Mucosa of gallbladder (tissue), 1 donor: ENCODE data around the gene ZNF142. TPM values are rescaled to one million over a fixed set of nuclear protein-coding genes. Genes with fewer than 3 reads are reported as not detected.
A peak's percentile ranks its signal among the peaks of the same experiment; 100 is the strongest.

Experiments
- DNase-seq: peaks from one replicate; pipeline ENCODE4 v3.0.0-alpha.2; 2020; ENCODE audit warnings: low spot score
- total RNA-seq: library from RNA; stranded (reverse); gene quantifications from one replicate; pipeline ENCODE4 v1.2.1, GENCODE V29; 2021
- donor health status: DM: no; HTN: no; CAD: no.

The ZNF142 gene
- total RNA-seq, 1 donor from 2014 or later = 32.8 TPM

DNA sequence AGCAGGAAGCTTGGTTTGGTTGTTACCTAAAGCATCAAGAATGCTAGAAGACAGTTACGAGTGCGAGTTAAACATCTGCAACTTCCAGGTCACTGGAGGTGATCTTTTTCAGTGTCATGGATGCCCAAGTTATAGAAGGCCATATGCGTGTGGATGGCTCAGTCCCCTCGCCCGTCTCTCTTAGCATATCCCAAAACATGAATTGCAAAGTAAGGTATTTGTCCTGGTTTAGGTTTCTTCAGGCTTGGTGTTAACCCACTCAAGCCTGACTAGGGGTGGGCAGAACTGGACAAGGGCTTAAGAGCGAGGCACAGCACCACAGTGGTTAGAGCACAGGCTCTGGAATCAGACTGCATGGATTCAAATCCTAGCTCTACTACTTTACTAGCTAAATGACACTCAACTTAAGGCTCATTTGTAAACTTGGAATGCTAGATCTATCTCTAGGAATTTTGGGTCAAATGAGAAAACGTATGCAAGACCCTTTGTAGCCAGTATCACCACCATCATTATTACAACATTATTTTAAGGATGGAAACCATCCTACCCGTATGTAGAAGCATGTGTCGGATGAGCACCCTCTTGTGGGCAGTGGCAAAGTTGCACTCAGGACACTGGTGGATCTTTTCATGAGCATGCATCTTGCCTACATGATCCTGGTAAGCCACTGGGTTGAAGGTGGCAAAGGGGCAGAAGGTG, 11.2 kb downstream of the ZNF142 start:
- peak; percentile 53 for DNase-seq

- DNase-seq = no peak
These were observed 14.3 kb downstream of the ZNF142 start for GRCh38 chr2:218645126-218645525.

- peak; percentile 36 for DNase-seq
These were observed 14.7 kb downstream of the ZNF142 start for GRCh38 chr2:218644721-218645120.

DNA sequence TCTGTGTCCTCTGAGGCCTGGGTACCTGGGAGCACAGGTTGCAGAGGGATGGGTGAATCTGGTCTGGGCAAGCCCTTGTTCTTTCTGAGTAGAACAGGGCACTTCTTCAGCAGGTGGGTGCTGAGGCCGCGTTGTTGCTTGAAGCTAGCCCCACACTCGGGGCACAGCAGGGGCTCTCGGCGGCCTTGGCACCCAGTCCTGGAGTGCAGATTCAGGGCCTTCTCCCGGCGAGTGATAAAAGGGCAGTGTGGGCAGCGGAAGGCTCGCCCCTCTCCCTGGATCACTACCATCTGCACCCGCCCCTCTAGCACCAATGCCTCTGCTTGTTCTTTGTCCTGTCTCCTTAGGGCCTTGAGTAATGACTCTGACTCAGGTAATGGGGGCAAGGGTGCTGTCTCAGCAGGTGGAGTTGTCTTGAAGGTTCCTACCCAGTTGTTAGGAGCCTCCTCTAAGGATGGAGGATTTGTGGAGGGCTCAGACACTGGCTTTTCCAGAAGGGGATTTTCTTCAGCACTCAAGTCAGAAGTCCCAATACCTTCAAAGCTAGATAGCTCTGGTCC, 15.6 kb downstream of the ZNF142 start:
- no peak for DNase-seq

DNA sequence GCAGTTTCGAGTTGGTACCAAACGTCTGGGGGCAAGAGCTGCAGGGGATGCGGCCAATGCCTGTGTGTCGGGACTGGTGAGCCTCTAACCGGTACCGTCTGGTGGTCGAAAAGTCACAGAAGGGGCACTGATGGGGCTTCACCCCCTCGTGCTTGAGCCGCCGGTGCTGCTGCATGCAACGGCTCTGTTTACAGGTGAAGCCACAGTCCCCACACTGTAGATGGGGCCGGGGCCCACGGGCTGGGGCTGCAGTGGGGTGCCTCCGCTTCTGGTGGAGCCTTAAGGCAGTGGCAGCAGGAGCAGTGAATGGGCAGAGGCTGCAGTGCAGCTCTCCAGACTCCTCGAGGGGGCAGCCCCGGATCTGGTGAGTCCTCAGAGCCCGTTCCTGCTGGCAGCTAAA, 16.6 kb downstream of the ZNF142 start:
- DNase-seq = no peak

DNA sequence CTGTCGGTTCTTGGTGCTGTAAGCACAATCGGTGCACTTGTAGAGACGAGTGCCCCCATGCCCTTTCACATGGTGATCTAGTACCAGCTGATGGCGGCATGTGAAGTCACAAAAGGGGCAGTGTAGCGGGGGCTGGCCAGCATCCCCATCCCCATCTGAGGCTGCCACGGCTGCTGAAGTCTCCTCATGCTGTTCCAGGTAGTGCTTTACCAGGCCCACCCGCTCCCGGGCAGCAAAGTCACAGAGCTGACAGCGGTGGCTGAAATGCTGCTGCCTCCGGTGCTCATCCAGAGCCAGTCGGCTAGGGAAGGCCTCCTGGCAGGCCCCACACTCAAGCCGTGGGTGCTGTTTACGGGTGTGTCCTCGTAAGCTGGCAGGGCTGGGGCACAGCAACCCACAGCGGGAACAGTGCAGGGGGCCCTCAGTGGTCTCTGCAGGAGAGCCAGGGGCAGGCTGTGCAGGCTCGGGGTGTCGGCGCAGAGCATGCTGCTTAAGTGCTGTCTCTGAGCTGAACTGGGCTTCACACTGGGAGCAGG, 17.2 kb downstream of the ZNF142 start:
- no peak for DNase-seq

- DNase-seq = no peak
These were observed 21.1 kb downstream of the ZNF142 start for GRCh38 chr2:218638372-218638771.

DNA sequence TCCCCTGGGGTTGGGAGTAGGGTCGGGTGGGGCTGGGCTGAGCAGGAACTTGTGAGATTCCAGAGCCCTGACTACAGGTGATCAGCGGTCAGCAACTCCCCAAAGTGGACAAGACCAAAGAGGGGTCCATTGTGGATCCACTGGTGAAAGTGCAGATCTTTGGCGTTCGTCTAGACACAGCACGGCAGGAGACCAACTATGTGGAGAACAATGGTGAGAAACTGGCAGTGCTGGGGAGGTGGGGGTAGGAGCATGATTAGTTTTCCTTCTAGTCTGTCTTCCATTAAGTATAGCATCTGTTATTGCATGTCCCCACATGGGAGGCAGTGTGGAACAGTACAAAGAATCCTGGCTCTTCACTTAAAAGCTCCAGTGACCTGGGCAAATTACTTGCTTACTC, 23.7 kb downstream of the ZNF142 start:
- DNase-seq = no peak

- no peak for DNase-seq
These were observed 27.6 kb downstream of the ZNF142 start for GRCh38 chr2:218631837-218632236.

- no peak for DNase-seq
These were observed 31.5 kb downstream of the ZNF142 start for GRCh38 chr2:218627939-218628338.

- DNase-seq = no peak
These were observed 33.1 kb downstream of the ZNF142 start for GRCh38 chr2:218626369-218626768.

DNA sequence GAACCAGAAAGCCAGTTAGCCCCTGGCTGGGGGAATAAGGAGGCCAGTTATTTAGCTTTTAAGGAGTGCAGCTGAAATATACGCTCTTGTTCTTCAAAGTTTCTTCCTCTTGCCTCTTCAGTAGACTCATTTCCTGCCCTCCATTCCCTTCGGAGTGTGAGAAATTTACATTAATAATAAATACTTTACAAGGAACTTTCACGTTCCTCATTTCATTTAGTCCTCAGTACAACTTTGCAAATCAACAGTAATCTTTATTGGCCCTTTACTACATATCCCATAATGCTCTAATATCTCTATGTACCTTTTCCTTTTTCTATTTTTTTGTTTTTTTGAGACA, 36.1 kb downstream of the ZNF142 start:
- no peak for DNase-seq

DNA sequence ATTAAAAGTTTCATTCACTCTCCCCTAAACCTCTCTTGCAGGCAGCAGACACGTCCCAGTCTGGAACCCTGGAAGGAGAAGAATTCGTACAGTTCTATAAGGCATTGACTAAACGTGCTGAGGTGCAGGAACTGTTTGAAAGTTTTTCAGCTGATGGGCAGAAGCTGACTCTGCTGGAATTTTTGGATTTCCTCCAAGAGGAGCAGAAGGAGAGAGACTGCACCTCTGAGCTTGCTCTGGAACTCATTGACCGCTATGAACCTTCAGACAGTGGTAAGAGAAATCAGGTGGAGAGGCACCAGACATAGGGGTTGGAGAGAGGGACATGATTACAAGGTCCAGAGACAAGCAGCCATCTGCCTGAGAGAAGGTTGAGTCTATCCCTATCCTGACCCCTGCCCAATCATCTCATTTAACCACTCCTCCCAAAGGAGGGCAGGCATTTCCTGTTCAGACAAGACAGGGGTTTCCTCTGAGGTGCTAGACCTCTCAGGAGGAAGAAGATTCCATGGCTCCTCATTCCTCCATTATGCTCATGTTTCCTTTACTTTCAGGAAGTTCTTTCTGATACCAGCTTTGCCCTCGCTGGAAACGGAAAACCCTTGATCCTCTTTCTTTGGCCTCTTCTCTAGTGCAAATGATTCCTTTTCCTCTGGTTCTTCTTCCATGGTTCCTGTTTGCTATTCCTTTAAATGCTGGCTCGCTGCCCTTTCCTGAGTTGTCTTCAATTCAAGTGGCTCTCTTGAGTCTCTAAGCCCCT, 36.6 kb downstream of the ZNF142 start:
- no peak for DNase-seq

DNA sequence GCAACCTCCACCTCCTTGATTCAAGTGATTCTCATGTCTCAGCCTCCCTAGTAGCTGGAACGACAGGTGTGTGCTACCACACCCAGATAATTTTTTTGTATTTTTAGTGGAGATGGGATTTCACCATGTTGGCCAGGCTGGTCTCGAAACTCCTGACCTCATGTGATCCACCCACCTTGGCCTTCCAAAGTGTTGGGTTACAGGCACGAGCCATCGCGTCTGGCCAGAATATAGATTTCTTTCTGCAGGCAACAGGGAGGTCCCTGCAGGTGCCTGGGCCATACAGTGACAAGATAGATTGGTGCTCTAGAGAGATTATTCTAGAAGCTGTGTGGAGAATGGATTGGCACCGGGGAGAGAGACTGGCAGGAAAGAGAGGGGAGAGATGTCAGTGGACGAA, 38.4 kb downstream of the ZNF142 start:
- DNase-seq = no peak

DNA sequence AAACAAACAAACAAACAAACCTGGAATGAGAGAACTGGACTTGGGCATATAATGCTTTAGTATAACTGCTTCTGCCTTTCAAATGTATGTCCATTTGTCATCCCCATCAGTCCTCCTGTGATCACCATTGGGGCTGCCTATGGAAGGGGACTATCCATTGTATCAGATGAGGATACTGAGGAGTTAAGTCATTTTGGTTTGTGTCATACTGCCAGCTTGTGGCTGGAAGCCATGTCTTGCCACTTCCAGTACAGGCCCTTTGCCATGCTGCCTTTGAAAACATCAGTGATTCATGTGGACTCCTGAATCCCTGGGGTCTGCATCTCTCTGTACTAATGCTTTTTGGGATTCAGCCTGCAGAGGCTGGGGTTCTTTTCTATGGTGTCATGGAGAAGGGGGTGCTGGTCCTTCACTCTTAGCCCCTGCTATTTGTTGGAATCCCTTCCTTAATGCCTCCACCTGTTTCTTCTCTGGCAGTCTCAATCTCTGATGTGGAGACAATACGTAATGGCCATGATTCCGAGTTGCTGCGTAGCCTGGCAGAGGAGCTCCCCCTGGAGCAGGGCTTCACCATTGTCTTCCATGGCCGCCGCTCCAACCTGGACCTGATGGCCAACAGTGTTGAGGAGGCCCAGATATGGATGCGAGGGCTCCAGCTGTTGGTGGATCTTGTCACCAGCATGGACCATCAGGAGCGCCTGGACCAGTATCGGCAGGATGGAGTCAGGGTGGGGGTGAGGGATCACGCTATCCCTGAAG, 41.1 kb downstream of the ZNF142 start:
- no peak for DNase-seq

GRCh38 chr2:218615868-218616315, 43.5 kb downstream of the ZNF142 start:
- no peak for DNase-seq

- DNase-seq = no peak
These were observed 51.8 kb downstream of the ZNF142 start, which contains the start of gene PLCD4 for GRCh38 chr2:218607436-218608115. Gene PLCD4 (plus strand): TSS chr2:218607899. CDS start chr2:218615740, 7,841 bp downstream.

DNA sequence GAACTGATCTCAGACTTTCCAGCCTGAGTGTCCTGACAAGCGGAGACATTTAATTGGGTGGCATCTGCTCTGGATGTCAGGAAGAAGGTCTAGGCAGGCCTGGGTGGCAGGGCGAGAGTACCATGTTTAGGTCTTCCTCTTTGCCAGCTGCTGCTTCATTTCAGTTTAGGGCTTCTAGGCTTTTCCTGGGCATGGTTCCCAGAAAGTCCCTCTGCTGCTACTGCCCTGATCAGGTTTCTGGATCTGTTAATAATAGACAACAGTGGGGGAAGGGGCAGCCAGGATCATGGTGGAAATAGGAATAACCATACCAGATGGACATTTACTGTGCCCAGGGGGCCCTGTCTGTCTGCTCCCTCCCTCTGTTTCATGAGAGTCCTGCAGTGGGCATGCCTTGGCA, 54.0 kb downstream of the ZNF142 start:
- DNase-seq = peak; percentile 20
